ENCODE measurements around the gene ADGRA1.

The ADGRA1 gene

DNA sequence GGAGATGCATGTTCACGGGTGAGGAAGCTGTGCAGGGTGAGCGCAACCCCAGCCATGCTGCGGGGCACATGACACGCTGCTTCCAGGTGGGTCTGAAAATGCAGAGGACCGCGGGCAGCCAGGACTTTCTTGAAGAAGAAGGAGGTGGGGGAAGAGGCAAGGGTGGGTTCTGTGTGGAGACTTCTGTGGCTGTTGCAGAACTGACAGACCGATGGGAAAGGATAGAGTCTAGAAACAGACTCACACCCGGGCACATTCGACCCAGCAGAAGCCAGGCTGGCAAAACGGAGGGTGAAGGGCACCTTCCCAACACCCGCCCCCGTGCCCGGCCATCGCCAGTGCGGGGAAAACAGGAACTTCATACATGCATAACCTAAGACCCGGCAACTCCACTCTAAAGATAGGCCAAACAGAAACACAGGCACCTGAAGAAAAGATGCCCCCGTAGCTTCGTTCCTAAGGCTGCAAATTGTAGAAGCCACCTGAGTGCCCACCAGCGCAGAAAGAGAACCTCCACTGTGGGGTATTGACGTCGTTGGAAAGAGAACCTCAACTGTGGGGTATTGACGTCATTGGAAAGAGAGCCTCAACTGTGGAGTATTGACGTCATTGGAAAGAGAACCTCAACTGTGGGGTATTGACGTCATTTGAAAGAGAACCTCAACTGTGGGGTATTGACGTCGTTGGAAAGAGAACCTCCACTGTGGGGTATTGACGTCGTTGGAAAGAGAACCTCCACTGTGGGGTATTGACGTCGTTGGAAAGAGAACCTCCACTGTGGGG, 67.5 kb downstream of the ADGRA1 start:
- DNase-seq: no peak

GRCh38 chr10:133156674-133157579, 69.2 kb downstream of the ADGRA1 start:
- DNase-seq: no peak

DNA sequence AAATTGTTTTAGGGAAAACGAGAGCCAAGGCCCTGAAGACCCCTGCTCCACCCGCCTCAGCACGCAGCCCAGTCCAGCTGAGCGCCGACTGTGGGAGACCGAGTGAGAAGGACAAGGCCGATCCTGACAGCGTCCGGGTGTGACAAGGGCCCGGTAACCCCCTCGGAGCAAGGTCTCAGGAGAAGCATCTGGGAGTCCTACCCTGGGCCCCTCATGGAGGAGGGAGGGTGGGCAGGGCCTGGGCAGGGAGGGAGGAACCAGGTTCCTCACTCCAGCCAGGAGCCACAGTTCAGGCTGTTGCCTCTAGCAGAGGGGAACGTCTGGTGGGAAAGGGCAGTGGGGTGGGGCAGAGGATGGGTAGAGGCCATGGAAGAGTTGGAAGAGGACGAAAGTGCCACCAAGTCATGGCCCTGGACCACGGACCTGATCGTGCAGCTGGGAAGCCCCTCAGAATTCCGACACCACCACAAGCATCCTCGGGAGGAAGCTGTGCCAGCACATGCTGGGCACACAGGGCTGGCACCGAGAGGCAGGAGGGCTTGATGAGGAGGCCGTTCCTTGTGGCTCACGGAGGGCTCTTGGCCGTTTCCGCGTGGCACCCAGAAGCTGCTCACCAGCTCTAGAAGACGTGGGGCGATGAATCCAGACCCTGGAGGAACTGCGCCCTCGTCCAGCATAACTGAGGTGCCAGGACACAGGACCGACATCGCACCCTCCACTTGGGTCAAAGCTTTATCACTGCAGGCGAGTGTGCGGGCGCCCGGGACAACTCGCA, 70.1 kb downstream of the ADGRA1 start:
- no peak for DNase-seq

GRCh38 chr10:133158437-133158755, 70.7 kb downstream of the ADGRA1 start:
- no peak for DNase-seq

DNA sequence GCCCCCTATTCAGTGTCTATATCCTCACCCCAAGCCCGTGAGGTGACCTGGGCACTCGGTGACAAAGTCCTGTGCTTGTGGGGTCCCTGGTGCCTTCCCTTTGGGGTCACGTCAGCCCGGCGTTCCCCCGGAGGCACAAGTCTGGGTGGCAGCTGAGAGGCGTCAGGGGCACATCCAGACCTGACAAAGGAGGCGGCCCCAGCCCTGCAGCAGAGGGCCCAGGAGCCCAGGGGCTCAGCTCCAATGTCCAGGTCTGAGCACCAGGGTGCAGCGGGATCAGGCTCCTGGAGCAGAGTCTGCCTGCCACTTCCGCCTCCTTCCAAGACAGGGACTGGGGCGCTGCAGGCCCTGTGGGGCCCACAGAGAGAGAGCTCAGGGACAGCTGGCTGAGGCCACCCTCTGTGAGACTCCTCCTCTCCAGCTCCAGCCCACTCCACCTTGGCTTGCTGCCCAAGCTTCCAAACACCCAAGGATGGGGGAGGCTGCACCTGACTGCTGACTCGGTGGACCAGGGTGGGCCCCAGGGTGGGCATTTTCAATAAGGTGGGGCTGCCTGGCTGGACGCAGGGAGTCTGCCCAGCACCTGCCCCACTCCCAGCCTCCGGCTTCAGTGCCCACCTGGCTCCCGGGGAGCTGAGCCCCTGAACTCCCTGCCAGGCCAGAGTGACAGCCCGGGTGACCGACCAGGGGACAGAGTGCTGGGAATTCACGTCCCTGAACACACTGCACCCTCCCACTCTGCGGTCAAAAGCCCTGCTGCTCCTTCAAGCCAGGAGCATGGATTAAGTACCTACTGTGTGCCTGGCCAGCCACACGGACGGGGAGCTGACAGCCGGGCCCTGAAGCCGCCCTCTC, 71.3 kb downstream of the ADGRA1 start:
- DNase-seq: no peak

- DNase-seq: no peak
These were observed 71.9 kb downstream of the ADGRA1 start for GRCh38 chr10:133159611-133159949.

DNA sequence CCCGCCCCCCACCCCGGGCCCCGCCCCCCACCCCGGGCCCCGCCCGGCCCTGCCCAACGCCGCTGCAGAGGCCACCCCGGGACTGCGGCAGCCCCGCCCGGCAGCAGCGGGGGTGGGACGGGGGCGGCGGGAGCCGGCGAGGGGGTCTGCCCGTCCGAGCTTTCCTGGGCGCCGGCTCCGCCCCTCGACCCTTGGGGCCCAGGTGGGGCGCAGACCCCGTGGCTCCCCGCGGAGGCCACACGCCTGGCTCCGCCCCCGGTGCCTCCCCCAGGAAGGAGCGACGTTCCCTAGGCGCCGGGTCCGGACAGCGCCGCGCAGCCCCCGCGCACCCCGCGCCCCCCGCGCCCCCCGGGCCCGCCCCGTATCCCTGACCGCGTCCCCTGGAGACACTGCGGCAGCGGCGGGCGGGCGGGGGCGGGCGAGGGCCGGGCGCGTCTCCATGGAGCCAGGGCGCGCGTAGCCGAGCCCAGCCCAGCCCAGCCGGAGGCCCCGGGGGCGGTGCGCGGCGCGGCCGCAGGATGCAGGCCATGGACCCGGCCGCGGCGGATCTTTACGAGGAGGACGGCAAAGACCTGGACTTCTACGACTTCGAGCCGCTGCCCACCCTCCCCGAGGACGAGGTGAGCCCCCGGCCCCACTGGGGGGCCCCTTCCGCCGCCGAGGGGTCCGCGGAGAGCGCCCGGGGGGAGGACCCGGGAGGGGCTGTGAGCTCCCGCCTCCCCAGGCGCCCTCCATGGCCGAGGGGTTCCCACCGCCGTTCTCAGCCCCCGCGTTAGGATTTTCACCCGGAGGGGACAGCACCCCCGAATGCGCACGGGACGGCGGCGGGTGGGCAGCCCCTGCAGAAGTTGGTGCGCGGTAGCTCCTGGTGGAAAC, 72.5 kb downstream of the ADGRA1 start, which contains the start of gene KNDC1:
KNDC1 (plus strand) TSS at position 270 of the 876 bp plus-strand sequence; CDS start at position 519, 249 bp downstream.
- DNase-seq: no peak

GRCh38 chr10:133160826-133161471, 73.2 kb downstream of the ADGRA1 start:
- DNase-seq: no peak

GRCh38 chr10:133161486-133162109, 73.9 kb downstream of the ADGRA1 start:
- no peak for DNase-seq

- DNase-seq: no peak
These were observed 74.6 kb downstream of the ADGRA1 start for GRCh38 chr10:133162178-133162909.

DNA sequence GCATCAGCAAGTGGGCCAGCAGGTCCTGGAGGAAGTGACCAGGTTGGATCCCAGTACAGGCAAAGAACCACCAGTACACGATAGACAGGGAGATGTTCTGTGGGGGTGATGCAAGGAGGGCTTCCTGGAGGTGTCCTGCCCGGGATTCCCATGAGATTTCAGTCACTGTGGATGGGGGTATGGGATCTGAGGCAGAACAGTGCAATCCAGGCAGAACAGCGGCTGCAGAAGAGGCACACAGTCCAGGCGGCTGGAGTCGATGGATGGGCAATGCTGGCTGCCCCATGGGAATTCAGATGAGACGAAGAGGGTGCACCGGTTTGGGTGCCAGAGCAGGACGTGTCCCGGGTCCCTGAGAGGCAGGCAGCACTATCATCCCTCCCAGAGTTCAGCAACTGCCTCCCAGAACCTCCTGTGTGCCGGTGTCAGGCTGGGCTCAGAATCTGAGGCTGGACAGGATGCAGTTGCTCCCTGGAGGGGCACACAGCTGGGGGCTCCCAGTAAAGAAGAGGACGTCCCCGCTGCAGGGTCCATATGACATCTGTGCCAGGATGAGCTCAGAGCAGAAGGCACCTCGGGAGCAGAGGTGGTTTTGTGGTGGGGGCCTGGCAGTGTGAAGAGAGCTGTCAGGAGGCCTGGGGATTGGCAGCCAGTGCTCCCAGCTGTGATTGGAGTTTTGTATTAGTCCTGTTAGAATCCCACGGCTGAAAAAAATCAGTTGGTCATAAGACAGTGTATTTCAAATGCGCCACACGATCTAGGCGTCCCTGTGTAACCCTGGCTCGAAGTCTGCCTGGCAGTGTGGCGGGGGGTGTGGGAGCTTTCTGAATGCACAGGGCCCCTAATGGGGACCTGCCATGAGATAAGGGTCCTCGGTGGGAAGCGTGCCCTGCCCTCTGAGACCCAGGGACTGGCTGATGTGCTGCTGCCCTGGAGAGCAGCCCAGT, 75.5 kb downstream of the ADGRA1 start:
- DNase-seq: no peak

- no peak for DNase-seq
These were observed 76.4 kb downstream of the ADGRA1 start for GRCh38 chr10:133163889-133164815.

DNA sequence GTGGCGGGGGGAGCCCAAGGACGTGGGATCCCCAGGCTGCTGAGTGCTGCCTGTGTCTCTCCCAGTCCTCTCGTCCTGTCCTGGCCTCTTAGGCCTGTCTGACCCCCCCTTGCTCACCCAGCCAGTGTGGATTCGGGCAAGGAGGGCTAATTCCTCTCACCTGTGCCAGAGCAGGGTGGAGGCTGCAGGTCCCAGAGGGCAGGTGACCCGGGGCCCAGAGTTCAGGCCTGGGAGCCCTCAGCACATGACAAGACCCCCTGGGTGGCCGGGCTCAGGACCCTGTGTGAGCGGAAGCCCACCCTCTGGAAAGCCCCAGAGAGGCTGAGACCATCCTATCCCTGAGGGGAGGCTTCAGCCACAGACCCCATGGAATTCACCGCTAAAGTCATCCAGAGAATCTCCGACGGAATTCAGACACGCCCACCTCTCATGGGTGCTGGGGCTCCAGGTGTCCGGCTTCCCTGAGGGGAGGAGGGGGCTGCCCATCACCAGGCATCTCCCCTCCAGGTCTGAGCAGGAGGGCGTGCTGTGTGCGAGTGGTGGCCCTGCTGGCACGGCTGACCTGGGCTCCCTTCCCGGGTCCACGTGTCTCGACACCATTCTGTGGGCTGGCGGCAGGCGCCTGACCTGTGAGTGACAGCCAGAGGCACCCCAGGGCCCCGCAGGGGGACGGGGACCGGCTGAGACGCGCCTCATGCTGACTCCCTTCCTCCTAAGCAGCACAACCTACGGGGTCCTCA, 77.3 kb downstream of the ADGRA1 start:
- no peak for DNase-seq

GRCh38 chr10:133165556-133166503, 78.1 kb downstream of the ADGRA1 start:
- DNase-seq: no peak

DNA sequence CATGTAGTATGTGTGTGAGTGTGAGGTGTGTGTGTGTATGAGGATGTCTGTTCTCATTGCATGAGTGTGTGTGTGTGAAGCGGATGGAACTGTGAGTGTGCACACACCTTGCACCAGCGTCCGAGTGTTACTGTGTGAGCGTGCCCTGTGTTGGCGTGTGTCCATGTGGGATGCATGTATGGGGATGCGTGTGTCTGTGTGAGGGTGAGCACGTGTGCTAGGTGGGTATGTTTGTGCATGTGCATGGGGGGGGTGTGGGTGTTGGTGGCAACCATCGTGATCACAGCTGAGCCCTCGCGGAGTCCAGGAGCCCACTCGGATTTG, 78.7 kb downstream of the ADGRA1 start:
- DNase-seq: no peak

Data from AML-193 (cell line).